PFSK-1 (cell line): ENCODE measurements around the gene INPP5F.

Experiments
- FOXP2 ChIP-seq: optimal IDR thresholded peaks from 2 replicates; pipeline ENCODE3; 2011; ENCODE audit warnings: borderline replicate concordance, control low read depth, inconsistent platforms; ENCODE audit not compliant: insufficient read depth; ENCODE audit errors: extremely low read length, extremely low read depth
- POLR2AphosphoS5 ChIP-seq: IDR thresholded peaks from 2 replicates; pipeline ENCODE4 v1.6.1; 2012; ENCODE audit warnings: low read depth, mild to moderate bottlenecking, control low read depth, low read length, moderate library complexity
- REST ChIP-seq, 2 experiments: IDR thresholded peaks; 2 replicates each; pipeline versions ENCODE4 v1.6.1 to v1.8.0; 2011 to 2012; ENCODE audit warnings: low read depth in 2 of 2, low read length in 2 of 2, control low read depth in 1 of 2, inconsistent platforms in 1 of 2, mild to moderate bottlenecking in 1 of 2, moderate library complexity in 1 of 2; ENCODE audit not compliant: insufficient read depth in 1 of 2
- SIN3A ChIP-seq: IDR thresholded peaks from 2 replicates; pipeline ENCODE4 v1.6.1; 2012; ENCODE audit warnings: mild to moderate bottlenecking, low read length, moderate library complexity, borderline replicate concordance; ENCODE audit not compliant: insufficient read depth
- TAF1 ChIP-seq: IDR thresholded peaks from 2 replicates; pipeline ENCODE4 v1.6.1; 2012; ENCODE audit warnings: low read length, control low read depth, borderline replicate concordance; ENCODE audit not compliant: insufficient read depth

- TF ChIP-seq REST (IDR thresholded peaks at IDR 0.05; ENCODE audit: insufficient read depth in 1 of 2, low read depth in 2 of 2, low read length in 2 of 2) (no peak), TAF1 (no peak), SIN3A (no peak), POLR2AphosphoS5 (no peak), FOXP2 (no peak)
Observed at GRCh38 chr10:119734396-119735332, 8.8 kb downstream of the INPP5F start.
